ENCODE results near the gene SERPINA5. TPM values are rescaled to one million over a fixed set of nuclear protein-coding genes. Genes with fewer than 3 reads are reported as not detected.
"Not testable (repeated sequence)": the region's sequence is repeated elsewhere in the genome, so short reads cannot be mapped to it uniquely, and the experiment has no call there.

The SERPINA5 gene
- total RNA-seq, 1 donor from 2014 or later = 0.17 TPM

DNA sequence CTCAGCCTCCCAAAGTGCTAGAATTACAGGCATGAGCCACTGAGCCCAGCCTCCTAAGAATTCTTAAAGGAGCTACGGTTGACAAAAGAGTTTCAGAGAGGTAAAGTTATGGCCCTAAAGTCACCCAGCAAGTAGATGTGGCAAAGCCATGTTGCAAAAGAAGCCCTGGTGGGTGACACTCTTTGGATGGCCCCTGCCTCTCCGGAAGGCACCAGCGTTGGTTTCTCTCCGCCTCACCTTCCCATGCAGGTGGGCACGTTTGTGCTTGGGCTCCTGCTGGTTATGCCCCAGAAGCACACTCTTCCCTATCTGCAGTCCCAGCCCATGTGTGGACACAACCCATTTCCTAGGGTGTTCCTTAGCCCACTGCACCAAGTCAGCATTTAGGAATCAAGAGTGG lies 21.5 kb downstream of the SERPINA5 start:
- no peak for DNase-seq

- DNase-seq = no peak
These were observed 24.1 kb downstream of the SERPINA5 start for GRCh38 chr14:94605361-94605760.

DNA sequence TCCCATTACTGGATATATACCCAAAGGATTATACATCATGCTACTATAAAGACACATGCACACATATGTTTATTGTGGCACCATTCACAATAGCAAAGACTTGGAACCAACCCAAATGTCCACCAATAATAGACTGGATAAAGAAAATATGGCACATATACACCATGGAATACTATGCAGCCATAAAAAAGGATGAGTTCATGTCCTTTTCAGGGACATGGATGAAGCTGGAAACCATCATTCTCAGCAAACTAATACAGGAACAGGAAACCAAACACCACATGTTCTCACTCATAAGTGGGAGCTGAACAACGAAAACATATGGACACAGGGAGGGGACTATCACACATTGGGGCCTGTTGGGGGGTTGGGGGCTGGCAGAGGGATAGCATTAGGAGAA lies 27.7 kb downstream of the SERPINA5 start:
- DNase-seq = not testable (repeated sequence)

DNA sequence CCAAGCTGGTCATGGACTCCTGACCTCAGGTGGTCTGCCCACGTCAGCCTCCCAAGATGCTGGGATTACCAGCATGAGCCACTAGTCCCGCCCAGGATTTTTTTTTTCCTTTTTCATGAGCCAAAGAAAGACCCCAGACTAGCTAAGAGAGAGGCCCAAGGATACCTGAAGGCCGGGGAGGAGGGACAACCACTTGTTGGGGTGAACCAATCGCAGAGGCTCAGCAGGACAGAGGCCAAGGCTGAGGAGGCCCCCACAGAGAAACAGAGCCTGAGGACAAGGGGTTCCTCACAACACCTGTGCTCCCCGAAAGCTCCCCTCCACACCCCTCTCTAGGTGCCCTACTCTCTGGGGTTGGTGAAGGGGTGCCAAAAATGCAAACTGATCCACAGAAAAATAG lies 30.0 kb downstream of the SERPINA5 start:
- DNase-seq = no peak

DNA sequence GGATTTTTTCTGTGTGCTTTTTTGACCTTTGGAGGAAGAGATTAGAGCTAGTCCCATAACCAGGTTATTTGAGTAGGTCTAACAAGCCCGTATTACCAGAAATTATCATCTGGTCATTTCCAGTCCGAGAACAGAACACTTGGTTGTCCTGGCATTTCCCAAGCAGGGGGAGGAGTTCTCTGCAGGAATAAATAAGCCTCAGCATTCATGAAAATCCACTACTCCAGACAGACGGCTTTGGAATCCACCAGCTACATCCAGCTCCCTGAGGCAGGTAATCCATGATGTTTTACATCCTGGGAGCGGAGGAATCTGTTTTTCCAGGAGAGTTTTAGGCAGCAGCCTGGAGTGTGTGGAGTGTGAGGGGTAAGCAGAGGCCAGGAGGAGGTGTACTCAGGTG lies 30.9 kb downstream of the SERPINA5 start, which contains the start of gene SERPINA3:
TSS of gene SERPINA3 (plus strand) at position 218 of the 400 bp plus-strand sequence. CDS start 2,051 bp downstream, outside the sequence.
- DNase-seq = no peak

DNA sequence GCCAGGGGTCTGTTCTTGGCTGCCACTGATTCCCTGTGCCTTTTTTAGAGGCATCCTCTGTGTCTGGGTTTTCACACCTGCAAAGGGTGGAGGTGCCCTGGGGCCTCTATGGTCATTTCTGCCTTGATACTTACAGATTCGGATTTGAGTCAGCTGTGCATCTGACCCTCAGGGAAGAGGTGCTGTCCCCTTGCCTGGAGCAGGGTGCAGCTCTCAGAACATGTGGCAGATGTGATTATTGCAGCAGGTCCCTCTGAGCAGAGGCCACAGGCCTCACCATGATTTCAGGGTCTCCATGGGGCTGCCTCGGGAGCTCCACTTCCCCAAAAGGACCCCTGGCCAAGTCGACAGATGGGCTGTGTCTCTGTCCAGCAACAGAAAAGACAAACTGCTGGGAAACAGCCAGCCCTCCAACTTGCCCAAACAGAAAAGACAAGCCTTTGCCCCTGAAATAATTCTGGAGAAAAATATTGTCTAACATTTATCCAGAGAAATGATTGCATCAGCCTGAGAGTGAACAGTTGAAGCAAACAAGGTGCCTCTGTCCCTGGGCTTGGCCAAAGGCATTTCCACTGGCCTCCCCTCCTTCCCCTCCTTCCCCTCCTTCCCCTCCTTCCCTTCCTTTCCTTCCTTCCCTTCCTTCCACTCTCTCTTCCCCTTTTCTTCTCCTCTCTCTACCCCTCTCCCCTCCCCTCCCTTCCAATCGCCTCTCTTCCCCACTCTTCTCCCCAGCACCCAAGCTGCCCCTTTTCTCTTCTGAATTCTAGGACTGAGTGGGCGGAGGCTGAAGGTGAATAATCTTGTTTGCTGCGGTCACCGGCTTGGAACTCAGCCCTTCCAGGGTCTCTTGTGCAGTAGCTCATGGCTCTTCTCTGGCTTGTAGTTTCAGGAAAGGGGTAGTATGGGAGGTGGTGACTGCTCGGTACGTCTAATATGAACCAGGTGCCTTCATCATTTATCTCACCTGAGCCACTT lies 31.6 kb downstream of the SERPINA5 start:
- DNase-seq = no peak

- no peak for DNase-seq
These were observed 32.8 kb downstream of the SERPINA5 start for GRCh38 chr14:94613720-94614644.

- DNase-seq = no peak
These were observed 33.6 kb downstream of the SERPINA5 start for GRCh38 chr14:94614802-94615201.

- DNase-seq = no peak
These were observed 34.0 kb downstream of the SERPINA5 start for GRCh38 chr14:94615254-94615653.

DNA sequence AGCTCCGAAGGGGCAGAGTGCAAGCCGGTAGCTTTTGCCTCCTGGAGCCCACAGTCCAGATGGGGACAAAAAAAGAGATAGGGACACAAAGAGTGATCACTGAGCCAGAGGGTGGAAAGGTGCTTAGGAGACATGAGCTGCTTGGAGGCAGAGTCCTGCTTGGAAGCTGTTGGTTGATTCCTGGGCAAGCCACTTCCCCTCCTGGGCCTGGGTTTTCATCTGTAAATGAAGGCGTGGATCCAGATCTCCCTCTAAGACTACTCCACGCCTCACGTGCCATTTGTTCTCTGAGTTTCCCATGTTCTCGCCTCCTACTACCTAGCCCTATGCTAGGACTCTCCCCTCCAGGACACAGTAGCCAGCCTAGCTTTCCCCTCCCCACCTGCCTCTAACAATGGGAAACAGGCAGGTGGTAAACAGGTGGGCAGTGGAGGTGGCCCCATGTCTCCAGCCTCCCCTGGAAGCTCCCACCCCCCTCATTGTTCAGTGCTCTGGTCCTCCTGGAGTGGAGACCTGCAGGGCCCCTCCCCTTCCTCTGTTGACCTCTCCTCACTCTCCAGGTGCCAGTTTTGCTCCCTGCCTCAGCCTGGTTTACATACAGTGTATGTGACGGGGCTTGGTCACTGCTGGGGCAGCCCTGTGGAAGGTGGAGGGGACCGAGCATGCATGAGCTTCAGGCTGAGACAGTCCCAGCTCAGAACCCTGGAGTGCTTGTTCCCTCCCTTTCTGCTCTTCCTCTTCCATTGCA lies 34.8 kb downstream of the SERPINA5 start:
- no peak for DNase-seq

DNA sequence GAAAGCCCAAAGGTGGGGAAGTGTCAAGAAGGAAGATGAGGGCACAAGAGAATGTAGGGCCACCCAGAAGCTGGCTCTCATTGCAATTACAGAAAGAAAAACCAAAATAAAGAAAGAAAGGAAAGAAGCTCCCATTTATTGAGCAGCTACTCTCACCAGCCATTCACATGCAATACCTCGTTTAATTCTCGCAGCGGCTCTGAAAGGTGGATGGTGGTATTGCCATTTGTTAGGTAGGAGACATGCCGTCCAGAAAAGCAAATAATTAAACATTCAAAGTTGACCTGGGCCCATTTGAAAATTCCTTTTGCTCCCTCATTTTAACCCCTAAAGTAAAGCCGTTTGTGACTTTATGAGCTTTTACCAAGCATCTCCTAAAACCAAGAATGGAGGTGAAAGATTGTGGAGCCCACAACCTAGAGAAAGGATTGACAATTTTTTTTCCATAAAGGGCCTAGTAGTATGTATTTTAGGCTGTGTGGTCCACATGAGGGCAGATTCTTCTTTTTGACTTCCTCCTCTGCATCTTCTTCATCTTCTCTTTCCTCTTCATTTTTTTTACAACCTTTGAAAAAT lies 36.2 kb downstream of the SERPINA5 start:
- DNase-seq = no peak

DNA sequence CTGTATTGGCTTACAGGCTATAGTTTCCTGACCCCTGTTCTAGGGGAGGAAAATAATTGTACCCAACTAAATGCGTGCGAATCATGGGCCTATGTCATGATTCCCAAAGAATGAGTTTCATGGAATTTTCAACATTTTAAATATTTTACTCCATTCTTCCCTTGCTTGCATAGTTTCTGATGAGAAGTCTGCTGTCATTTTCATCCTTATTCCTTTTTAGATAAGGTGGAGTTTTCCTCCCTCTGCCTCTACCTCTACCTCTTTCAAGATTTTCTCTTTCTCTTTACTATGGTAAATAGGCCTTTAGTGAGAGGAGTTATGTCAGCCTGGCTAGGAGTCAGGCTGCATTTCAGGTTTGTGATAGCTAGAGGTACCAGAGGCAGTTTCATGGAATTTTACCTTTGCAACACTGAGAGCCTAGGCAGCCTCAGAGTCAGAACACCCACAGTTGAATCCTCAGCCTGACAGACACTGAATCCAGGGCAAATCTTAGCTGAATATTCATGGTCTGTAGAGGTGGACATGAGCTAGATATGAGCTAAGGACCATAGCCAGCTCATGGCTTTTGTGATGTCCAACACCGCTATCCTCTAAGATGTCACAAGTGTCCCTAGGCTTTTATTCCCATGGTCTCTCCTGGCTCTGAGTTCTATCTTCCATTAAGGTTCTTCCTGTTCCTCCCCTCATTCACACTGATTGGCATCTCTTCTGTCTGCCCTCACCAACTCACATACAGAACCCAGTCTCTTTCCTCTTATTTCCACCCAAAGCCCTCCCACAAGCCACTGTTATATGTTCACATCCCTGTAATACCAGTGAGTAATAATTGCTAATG lies 37.0 kb downstream of the SERPINA5 start:
- DNase-seq = no peak

- no peak for DNase-seq
These were observed 38.1 kb downstream of the SERPINA5 start for GRCh38 chr14:94619297-94619696.

- no peak for DNase-seq
These were observed 39.4 kb downstream of the SERPINA5 start for GRCh38 chr14:94620597-94620996.

GRCh38 chr14:94621358-94622134 lies 40.3 kb downstream of the SERPINA5 start:
- DNase-seq = no peak

- DNase-seq = no peak
These were observed 41.6 kb downstream of the SERPINA5 start for GRCh38 chr14:94622653-94623421.

DNA sequence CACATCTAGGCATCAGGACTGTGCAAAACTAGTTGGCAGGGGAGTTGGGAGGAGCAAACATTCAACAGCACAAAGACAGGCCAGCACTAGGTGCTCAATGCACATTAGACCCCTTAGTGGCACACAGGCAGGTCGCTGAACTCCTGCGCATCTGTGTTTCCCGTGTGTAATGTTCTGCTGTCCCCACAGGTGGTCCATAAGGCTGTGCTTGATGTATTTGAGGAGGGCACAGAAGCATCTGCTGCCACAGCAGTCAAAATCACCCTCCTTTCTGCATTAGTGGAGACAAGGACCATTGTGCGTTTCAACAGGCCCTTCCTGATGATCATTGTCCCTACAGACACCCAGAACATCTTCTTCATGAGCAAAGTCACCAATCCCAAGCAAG lies 42.2 kb downstream of the SERPINA5 start:
- DNase-seq = no peak

GRCh38 chr14:94623856-94624499 lies 42.8 kb downstream of the SERPINA5 start:
- no peak for DNase-seq
